Measurements from ENCODE around the gene RBM10.

The RBM10 gene

DNA sequence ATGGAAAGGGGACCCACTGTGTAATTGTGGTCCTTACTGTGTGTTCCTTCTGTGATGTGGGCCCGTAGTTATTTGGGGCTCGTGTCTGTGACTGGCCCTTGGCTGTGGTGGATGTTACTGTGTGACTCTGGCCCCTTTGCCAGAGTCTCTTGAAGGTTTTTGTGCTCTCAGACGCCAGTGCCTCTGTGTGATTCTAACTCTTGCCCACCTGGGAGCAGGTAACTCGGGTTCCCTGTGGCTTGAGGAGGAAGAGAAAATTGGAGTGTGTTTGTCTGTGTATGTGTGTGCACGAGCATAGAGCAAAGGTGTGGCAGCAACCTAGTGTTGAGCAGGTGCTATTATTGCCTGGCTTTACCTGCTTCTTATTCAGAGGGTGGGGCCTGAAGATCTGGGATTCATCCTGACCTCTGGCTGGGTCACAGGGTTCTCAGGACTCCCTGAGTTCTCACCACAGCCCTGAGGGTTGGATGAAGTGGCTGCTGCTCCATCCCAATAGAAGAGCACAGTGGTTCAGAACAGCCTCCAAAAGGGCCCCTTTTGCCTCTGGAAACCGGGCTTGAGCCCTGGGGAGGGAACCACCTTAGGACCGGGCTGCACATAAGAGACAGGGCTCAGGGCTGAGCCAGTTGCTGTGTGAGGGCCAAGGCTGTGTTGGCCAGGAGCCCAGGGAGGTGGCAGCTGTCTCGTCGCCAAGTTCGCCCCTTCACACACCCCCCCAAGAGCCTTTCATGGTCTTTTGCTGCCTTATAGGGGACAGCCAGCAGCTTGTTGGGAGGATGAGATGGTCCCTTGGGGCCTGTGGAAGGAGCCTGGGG is 1.3 kb downstream of the RBM10 start:
- DNase-seq (ENCODE audit: low spot score) = no peak
- no peak for TF ChIP-seq CTCF (IDR thresholded peaks at IDR 0.05; ENCODE audit: extremely low read depth, missing control alignments)

- no peak for TF ChIP-seq CTCF (IDR thresholded peaks at IDR 0.05; ENCODE audit: extremely low read depth, missing control alignments)
Observed at GRCh38 chrX:47146936-47147859, 2.2 kb downstream of the RBM10 start.

DNA sequence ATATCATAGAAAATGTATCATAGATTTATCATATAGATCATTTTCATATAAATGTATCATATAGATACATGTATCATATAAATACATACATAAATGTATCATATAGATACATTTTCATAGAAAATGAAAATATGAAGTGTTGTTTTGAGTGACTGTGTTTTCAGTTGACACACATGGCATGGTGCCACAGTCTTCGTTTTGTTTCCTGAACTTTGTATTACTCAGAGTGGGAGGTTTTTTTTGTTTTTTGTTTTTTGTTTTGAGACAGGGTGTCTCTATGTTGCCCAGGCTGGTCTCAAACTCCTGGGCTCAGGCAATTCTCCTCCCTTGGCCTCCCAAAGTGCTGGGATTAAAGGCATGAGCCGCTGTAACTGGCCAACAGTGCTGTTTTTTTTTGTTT is 3.9 kb downstream of the RBM10 start:
- no peak for TF ChIP-seq CTCF (IDR thresholded peaks at IDR 0.05; ENCODE audit: extremely low read depth, missing control alignments)
- no peak for DNase-seq (ENCODE audit: low spot score)

More at GRCh38 chrX:47146936-47147859, 2.2 kb downstream of the RBM10 start:
- no peak for DNase-seq (ENCODE audit: low spot score)

DNA sequence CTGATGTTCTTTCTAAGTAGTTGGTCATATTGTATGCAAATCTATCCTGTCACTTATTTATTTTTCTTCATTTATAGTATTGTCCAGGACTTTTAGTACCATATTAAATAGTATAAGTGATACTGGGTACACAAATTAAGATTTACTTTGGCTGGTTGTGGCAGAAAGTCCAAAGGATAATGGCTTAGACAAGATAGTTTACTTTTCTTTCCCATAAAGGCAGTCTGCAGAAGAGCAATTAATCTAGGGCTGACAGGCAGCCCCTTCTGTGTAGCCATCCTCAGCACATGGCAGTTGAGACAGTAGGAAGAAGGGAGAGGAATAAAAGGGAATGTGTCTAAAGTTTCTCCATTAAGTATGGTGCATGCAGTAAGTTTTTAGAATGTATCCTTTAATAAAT is 6.4 kb downstream of the RBM10 start:
- DNase-seq (ENCODE audit: low spot score) = no peak
- no peak for TF ChIP-seq CTCF (IDR thresholded peaks at IDR 0.05; ENCODE audit: extremely low read depth, missing control alignments)

GRCh38 chrX:47156611-47157520 is 11.8 kb downstream of the RBM10 start:
- TF ChIP-seq CTCF (IDR thresholded peaks at IDR 0.05; ENCODE audit: extremely low read depth, missing control alignments) = no peak
- DNase-seq (ENCODE audit: low spot score) = no peak

DNA sequence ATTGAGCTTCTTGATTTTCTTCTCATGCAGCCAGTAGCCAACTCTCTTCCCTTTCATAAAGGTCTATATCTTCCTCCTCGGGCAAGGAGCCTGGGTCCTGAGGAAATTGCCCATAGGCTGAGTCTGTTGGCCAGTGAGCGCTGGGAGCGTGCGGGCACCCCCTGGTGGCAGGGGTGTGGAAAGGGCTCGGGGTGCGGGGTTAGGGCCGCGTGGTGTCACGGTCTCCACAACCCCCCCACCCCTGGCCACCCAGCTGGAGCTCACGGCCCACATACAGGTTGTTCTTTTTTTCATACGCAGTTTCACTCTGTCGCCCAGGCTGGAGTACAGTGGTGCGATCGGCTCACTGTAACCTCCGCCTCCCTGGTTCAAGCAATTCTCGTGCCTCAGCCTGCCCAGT is 13.1 kb downstream of the RBM10 start:
- DNase-seq (ENCODE audit: low spot score) = no peak
- TF ChIP-seq CTCF (IDR thresholded peaks at IDR 0.05; ENCODE audit: extremely low read depth, missing control alignments) = no peak

All from GM20000 (cell line).